Measurements from ENCODE around the gene DAAM2. TPM values are rescaled to one million over a fixed set of nuclear protein-coding genes. Genes with fewer than 3 reads are reported as not detected.

DAAM2 gene
- polyA plus RNA-seq, 1 donor (not counting 4 experiments of a cell fraction or from before 2014, with no cell fraction given): not detected

DNA sequence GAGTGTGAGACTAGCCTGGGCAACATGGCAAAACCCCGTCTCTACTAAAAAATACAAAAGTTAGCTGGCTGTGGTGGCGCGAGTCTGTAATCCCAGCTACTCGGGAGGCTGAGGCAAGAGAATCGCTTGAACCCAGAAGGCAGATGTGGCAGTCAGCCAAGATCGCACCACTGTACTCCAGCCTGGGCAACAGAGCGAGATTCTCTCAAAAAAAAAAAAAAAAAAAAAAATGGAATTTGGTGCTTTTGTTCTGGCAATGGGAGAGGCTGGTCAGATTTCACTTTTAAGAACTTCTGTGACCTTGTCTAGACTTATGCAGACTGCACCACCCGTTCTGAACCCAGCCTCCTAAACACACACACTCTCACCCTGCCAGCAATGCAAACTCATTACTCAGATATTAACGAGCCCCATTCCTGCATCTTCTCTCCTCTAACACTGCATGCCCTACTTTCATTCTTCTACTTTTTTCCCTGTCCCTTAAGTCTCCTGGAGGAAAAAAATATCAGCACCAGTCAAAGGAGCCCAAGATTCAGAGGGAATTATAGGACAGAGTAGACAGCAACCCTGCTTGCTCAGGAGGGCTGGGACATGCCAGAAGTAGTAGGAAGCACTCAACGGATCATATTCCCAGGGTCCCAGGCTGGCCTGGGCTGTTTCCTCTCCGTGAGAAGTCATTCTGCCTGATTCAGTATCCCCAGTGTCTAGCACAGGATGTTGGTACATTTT, 137.7 kb downstream of the DAAM2 start:
- Histone ChIP-seq H2AFZ (ENCODE audit: control insufficient read depth, low read length) (no peak overlapping the region), H3K9me3 (ENCODE audit: control insufficient read depth, low read depth, low read length) (no peaks in the 10 kb centered on the region), H3K36me3 (ENCODE audit: control insufficient read depth in 2 of 2, extremely low read depth in 1 of 2, insufficient read depth in 2 of 2, low read length in 2 of 2) (no peaks in the 10 kb centered on the region), H3K79me2 (ENCODE audit: control insufficient read depth, insufficient read depth, low read length) (no peaks in the 10 kb centered on the region), H3K27ac (ENCODE audit: control insufficient read depth, insufficient read depth, low read length) (no peak overlapping the region), H3K9me1 (ENCODE audit: control insufficient read depth, extremely low read depth, insufficient read depth, low read length) (no peaks in the 10 kb centered on the region), H3K4me3 (ENCODE audit: control insufficient read depth in 2 of 3, extremely low read depth in 1 of 3, insufficient read depth in 2 of 3, low read depth in 1 of 3, low read length in 3 of 3) (no peak overlapping the region), H3K4me2 (ENCODE audit: control insufficient read depth, extremely low read depth, insufficient read depth, low read depth, low read length) (no peak overlapping the region), H3K4me1 (ENCODE audit: control insufficient read depth, extremely low read depth, insufficient read depth, low read length) (peaks cover 6% of the 10 kb centered on the region), H4K20me1 (ENCODE audit: control insufficient read depth, extremely low read depth, insufficient read depth, low read length) (no peaks in the 10 kb centered on the region), H3K27me3 (ENCODE audit: control insufficient read depth, extremely low read depth, insufficient read depth, low read length) (peaks cover 5% of the 10 kb centered on the region), H3K9ac (ENCODE audit: control insufficient read depth, extremely low read depth, insufficient read depth, low read length) (no peak overlapping the region)
- dilution Hi-C loops (cut with MboI; ENCODE audit: extremely low pct_ligation_motif_present, low sequenced_read_pairs): no loop called here
- TF ChIP-seq, protein P1, sequence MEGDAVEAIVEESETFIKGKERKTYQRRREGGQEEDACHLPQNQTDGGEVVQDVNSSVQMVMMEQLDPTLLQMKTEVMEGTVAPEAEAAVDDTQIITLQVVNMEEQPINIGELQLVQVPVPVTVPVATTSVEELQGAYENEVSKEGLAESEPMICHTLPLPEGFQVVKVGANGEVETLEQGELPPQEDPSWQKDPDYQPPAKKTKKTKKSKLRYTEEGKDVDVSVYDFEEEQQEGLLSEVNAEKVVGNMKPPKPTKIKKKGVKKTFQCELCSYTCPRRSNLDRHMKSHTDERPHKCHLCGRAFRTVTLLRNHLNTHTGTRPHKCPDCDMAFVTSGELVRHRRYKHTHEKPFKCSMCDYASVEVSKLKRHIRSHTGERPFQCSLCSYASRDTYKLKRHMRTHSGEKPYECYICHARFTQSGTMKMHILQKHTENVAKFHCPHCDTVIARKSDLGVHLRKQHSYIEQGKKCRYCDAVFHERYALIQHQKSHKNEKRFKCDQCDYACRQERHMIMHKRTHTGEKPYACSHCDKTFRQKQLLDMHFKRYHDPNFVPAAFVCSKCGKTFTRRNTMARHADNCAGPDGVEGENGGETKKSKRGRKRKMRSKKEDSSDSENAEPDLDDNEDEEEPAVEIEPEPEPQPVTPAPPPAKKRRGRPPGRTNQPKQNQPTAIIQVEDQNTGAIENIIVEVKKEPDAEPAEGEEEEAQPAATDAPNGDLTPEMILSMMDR (optimal IDR thresholded peaks at IDR 0.05 in 1 of 3, IDR thresholded peaks at IDR 0.05 in 1 of 3, conservative IDR thresholded peaks at IDR 0.05 in 1 of 3; ENCODE audit: extremely low read depth in 1 of 3, insufficient read depth in 2 of 3, low read length in 3 of 3): no peak
- TF ChIP-seq EZH2 (IDR thresholded peaks at IDR 0.05; ENCODE audit: low read length): no peak
- no peak for DNase-seq (ENCODE audit: low read depth, low spot score)
- no peak for FAIRE-seq

DNA sequence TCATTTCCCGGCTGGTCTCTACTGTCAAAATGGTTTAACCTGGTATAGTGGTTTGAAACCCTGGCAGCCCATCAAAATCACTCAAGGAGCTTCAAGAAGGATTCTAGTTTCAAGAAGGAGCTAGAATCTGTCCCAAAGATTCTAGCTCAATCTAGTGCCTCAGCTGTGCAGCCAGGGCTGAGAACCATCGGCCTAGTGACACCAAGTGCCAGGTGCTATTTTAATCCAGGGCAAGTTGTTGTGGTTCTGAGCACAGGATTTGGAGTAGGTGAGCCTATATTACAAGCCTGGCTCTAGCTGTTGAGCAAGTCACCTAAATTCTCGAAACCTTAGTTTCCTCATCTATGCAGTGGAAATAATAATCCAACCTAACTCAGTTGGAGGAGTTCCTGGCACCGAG, 138.4 kb downstream of the DAAM2 start:
- DNase-seq (ENCODE audit: low read depth, low spot score): no peak
- dilution Hi-C loops (cut with MboI; ENCODE audit: extremely low pct_ligation_motif_present, low sequenced_read_pairs): no loop called here
- Histone ChIP-seq H4K20me1 (ENCODE audit: control insufficient read depth, extremely low read depth, insufficient read depth, low read length) (no peaks in the 10 kb centered on the region), H3K4me2 (ENCODE audit: control insufficient read depth, extremely low read depth, insufficient read depth, low read depth, low read length) (no peak overlapping the region), H3K9ac (ENCODE audit: control insufficient read depth, extremely low read depth, insufficient read depth, low read length) (no peak overlapping the region), H2AFZ (ENCODE audit: control insufficient read depth, low read length) (no peak overlapping the region), H3K36me3 (ENCODE audit: control insufficient read depth in 2 of 2, extremely low read depth in 1 of 2, insufficient read depth in 2 of 2, low read length in 2 of 2) (no peaks in the 10 kb centered on the region), H3K9me1 (ENCODE audit: control insufficient read depth, extremely low read depth, insufficient read depth, low read length) (no peaks in the 10 kb centered on the region), H3K27me3 (ENCODE audit: control insufficient read depth, extremely low read depth, insufficient read depth, low read length) (peaks cover 5% of the 10 kb centered on the region), H3K4me1 (ENCODE audit: control insufficient read depth, extremely low read depth, insufficient read depth, low read length) (peaks cover 6% of the 10 kb centered on the region), H3K27ac (ENCODE audit: control insufficient read depth, insufficient read depth, low read length) (no peak overlapping the region), H3K9me3 (ENCODE audit: control insufficient read depth, low read depth, low read length) (no peaks in the 10 kb centered on the region), H3K79me2 (ENCODE audit: control insufficient read depth, insufficient read depth, low read length) (no peaks in the 10 kb centered on the region), H3K4me3 (ENCODE audit: control insufficient read depth in 2 of 3, extremely low read depth in 1 of 3, insufficient read depth in 2 of 3, low read depth in 1 of 3, low read length in 3 of 3) (no peak overlapping the region)
- FAIRE-seq: no peak
- TF ChIP-seq, protein P1 (optimal IDR thresholded peaks at IDR 0.05 in 1 of 3, IDR thresholded peaks at IDR 0.05 in 1 of 3, conservative IDR thresholded peaks at IDR 0.05 in 1 of 3; ENCODE audit: extremely low read depth in 1 of 3, insufficient read depth in 2 of 3, low read length in 3 of 3): no peak
- TF ChIP-seq EZH2 (IDR thresholded peaks at IDR 0.05; ENCODE audit: low read length): no peak
